GM21515 (cell line): ENCODE results near the gene NUP205.
"Not testable (repeated sequence)": the region's sequence is repeated elsewhere in the genome, so short reads cannot be mapped to it uniquely, and the experiment has no call there.

Experiments used
- ATAC-seq: cut with Tn5 transposase; IDR thresholded peaks from one replicate; pipeline ENCODE4 v1.9.1; 2021; ENCODE audit not compliant: unreplicated experiment

The NUP205 gene

DNA sequence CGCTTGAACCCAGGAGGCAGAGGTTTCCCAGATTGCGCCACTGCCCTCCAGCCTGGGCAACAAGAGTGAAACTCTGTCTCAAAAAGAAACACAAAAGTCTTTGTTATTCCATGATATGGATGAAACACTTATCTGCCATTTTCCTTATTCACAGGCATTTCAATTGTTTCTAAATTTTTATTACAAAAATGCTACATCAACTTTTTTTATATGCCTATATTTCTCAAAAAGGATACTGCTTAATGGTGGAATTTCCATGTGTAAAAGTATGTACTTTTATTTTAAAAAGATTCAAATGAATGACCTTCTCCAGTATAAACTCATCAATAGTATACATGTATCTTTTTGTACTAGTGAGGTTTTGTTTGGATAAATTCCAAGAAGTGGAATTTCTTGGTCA is 62.7 kb downstream of the NUP205 start:
- ATAC-seq: no peak

DNA sequence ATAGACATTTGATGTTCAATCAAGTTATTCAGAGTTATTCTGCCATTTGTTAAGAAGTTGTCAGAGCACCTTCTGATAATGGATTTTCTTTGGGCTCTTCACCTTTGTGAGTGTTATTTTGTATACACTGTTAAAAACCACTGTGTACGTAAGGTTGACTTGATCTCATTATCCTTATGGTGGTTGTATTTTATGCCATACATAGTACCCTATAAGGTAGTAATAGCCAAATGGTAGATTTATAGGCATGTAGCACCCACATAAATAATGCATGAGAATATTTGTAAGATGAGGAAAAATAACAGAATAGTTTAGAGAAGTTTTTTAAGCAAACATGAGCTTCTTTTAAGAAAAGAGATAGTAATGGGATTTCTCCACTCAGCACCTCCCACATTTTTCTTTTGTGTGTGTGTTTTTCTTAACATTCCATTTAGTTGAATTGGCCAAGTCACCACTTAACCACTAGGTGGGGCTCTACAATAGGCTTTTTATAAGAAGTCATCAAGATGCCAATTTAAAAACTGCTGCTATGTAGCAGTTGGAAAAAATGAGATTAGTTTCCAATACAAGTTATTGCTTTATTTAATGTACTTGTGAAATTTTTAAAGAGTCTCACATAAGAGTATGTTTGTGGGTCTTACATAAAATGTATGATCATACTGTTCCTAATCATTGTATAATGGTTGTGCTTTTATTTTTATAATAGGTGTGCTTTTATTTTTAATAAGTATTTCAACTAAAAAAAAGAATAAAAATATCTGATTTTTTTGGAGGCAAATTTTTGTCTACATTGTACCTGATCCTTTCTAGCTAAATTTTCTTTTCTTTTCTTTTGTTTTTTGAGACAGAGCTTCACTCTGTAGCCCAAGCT is 63.5 kb downstream of the NUP205 start:
- no peak for ATAC-seq

DNA sequence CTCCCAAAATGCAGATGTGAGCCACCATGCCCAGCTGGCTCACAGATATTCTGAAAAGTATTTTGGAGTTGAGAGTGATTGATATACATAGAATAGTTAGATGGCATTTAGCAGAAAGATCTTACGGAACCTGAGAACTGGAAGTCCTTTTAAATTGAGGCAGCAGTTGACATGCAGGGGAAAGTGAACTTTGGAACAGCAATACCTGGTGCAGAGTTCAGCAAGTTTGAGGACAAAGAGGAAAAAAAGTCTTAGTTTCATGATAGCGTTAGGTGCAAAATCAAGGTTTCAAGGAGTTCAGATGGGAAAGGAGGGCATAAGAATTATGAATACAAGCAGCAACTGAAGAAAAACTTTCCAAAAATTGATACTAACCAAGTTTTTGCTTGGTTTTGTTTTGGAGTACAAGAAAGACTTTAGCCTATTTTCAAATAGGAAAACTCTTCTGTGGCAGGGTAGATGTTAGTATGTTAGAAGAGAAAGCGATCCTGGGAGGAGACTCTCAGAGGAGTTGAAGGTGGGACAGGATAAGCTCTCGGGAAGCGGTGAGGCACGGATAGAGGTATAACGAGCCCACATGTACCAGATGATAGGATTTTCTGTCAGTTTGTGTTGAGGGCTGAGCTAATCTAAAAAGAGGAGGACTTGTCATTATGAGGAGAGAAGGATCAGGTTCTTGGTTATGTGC is 76.6 kb downstream of the NUP205 start:
- ATAC-seq: no peak

DNA sequence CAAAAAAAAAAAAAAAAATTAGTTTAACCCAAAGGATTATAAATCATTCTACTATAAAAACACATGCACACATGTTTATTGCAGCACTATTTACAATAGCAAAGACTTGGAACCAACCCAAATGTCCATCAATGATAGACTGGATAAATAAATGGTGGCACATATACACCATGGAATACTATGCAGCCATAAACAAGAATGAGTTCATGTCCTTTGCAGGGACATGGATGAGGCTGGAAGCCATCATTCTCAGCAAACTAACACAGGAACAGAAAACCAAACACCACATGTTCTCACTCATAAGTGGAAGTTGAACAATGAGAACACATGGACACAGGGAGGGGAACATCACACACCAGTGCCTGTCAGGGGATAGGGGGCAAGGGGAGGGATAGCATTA is 82.0 kb downstream of the NUP205 start:
- not testable (repeated sequence) for ATAC-seq

DNA sequence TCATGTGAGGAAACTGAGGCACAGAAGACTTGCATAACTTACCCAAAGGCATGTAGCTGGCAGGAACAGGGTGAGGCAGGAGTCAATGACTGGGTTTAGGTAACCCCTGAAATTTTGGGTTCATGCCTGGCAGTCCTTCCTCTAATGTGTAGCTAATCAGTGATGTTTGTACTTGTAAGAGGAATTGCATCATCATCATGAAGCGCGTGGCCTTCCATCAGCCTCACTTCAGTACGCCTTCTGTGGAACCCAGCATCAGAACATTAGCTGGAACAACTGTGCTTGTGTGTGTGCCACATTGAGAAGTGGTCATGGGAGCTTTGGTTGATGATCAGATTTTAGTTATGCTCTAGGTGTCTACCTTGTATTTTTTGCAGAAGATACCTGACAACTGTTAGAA is 86.4 kb downstream of the NUP205 start:
- ATAC-seq: no peak

DNA sequence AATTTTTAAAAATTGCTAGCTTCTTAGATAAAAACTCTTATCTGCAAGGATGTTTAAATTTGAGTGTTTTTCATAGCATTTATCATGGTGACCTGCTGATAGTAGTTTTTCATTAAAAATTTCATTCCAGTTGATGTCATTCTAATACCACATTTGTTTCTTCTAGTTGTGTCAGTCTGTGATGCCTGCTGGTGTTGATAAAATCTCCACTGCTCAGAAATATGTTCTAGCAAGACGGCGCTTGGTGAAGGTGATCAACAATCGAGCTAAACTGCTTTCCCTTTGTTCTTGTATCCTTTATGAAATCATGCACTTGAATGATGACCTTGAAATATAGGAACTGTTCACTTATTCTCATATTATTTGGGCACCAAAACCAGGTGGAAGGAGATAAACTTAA is 87.0 kb downstream of the NUP205 start:
- ATAC-seq: no peak

DNA sequence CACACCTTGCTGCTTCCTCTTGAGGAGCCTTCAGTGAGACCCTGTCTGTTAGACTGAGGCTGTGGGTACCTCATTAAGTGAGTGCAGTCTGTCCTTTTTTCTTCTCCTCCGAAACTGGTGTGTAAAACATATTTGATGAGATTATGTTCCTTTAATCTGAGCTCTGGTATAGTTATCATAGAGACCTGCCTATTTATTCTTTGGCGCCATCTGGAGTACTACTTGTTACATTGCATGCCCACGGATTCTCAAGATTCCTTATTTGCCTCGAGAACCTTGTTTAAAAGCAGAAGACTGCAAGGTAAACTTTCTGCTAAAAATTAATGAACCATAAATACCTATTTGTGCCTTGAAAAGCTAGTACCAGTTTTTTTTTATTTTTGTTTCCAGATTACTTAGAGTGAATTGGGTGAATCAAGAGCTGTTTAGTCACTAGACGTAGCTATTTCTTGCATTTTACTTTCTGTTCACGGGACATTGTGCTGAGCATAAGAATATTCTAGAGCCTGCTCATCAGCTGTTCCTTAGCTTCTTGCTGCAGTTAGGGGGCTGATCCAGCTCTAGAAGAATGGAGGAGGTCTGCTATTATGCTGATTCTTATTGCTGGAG is 87.7 kb downstream of the NUP205 start:
- ATAC-seq: no peak

DNA sequence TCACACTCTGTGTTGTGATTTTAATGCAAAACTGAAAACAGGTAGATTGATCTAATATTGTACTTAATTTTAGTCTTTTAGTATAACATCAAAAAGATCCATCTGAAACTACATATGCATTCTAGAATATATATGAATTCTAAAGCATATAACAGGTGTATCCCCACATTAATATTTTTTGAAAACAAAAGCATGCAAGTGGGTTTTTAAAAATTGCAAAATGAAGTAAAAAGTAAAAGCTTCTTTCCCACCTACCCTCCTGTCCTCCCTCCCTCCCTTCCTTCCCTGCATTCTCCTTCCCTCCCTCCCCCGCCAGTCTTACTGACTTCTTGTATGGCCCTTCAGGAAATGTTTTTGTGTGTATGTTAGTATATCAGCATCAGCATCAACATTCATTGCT is 90.0 kb downstream of the NUP205 start:
- ATAC-seq: no peak

DNA sequence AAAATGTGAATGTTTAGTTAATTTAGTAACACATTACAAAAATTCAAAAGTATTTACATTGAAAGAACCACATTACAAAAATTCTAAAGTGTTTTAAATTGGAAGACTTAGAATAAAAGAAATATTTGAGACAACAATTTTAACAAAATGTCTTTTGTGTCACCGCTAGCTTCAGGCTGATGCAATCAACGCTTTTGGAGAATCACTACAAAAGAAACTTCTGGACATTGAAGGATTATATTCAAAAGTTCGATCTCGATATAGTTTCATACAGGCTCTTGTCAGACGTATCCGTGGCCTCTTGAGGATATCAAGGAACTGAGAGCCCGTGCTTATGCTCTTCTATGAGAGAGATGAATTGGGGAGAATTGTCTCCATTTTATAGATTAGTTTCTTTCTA is 90.5 kb downstream of the NUP205 start:
- no peak for ATAC-seq

DNA sequence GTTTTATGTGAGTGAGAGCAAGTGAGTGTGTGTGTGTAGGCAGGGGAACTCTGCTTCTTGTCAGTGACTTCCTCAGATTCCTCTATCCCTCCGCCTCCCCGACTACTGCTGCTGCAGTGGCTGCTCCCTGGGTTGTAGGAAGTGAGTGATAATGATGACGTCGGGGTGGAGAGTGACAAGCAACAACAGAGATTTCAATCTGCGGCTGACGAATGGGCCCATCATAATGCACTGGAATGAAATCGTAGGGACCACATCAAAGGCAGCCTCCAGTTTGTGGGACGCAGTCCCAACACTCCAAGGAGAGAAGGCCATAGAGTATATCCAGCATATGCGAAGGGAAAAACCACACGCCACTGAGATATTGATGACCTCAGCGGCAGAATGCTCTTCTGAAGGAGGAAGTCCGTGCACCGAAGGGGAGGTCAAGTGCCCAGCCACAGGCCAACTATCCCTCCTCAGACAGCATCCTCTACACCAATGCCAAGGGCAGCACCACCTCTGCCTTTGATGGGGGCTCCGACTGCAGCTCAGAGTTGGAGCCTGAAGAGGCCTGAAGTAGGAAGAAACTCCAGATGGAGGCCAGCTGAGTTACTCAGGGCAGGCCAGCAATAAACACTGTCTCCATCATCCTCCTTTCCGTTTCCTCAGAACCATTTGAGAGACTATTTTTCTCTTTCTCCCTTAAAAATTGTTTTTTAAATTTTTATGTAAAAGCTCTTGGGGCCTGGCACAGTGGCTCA is 93.3 kb downstream of the NUP205 start:
- no peak for ATAC-seq

DNA sequence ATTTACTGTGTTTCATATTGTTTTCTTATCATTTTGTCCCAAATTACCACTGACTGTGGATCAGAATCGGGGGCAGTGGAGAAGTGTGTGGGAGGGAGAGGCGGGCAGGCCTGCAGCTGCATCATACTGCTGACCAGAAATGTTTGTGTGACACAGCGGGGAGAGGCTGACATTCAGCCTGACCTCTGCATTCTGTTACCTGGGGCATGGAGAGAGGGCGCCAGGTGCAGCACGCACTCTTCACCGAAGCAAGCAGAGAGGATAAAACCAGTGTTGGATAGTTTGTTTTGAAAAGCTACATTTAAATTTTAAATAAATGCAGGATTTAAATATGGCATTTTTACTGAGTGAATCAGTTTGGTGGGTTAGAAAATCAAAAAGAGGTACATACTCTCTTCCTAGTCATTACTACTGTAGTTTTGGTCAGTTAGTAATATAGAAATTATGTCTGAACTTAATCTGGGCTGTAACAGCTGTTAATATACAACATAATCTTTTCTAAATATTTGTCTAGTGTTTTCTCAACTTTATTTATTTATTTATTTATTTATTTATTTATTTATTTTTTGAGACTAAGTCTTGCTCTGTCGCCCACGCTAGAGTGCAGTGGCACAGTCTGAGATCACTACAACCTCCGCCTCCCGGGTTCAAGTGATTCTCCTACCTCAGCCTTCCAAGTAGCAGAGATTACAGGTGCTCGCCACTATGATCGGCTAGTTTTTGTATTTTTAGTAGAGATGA is 95.8 kb downstream of the NUP205 start:
- no peak for ATAC-seq

DNA sequence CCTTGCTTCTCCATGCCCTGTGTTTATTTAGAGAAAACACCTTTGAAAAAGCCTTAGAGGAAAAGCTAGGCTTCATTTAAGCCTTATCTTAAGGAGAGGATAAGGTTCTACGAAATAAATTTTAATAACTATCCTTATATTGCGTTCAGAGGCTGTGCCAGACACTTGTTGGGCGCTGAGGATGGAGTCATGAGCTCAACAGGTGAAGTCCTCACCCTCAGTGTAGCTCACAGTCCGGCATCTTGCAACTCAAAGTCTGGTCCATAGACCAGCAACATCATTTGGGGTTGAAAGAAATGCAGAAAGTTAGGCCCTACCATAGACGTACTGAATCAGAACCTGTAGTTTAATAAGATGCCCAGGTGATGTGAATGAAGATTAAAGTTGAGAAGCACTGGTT is 100.8 kb downstream of the NUP205 start:
- no peak for ATAC-seq

DNA sequence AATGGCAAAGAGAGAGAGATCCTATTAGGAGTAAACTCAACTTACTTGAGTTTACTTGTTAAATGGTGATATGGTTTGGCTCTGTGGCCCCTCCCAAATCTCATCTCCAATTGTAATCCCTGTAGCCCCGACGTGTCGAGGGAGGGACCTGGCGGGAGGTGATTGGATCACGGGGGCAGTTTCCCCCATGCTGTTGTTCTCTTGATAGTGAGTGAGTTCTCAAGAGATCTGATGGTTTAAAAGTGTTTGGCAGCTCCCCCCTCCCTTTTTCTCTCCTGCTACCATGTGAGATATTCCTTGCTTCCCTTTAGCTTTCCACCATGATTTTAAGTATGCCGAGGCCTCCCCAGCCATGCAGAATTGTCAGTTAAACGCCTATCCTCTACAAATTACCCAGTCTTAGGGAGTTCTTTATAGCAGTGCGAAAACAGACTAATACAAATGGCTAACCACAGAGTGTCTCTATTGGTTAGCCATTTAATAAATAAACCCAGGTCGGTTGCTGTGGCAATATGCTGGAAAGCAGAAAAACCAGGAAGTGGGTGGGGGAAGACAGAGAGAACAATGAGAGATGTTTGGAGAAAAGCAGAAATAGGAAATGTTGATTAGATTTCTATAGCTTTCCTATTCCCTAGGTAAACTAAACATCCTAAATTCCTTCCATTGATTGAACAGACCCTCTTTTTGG is 101.6 kb downstream of the NUP205 start:
- no peak for ATAC-seq

DNA sequence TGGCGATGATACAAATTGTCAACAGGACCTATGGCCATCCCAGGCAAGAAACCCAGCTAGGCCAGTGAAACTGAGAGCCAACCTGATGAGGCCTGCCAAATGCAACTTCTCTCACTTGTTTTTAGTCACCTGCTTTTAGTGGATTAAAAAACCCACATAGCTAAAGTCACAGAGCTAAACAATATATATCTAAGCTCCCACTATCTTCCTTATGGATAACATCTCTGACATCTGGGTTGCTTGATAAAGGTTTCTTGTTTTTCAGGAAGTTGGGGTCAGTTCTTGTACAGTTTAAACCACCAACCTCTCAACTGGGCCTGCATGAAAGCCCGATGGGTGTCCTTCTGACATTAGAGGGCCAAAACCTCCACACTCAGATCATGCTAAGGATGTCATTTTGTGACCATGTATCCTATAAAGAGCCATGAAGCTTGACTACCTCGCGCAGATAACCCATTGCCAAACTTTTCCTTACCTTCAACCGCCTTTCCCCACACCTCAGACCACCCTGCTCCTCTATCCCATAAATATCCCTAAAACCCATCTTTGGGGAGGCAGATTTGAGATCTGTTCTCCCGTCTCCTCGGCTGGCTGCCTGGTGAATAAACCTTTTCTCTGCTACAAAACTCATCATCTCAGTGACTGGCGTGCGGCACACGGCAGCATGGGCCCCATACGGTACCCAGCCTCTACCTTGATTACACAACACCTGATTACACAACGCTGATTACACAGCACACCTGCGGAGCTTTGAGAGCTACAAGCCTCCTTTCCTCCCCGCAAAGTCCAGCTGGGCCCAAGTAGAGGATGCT is 103.8 kb downstream of the NUP205 start:
- no peak for ATAC-seq

DNA sequence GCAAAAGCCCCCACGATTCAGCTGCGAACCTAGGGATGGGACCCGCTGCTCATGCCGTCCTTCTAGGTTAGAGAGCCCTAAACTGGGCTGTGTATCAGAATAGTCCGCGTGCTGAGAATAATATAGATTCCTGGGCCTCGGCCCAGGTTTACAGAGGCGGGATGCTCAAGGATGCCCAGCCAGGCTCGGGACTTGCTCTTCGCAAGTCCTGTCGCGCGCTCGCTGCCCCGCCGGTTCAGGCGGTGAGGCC is 104.3 kb downstream of the NUP205 start:
- no peak for ATAC-seq

DNA sequence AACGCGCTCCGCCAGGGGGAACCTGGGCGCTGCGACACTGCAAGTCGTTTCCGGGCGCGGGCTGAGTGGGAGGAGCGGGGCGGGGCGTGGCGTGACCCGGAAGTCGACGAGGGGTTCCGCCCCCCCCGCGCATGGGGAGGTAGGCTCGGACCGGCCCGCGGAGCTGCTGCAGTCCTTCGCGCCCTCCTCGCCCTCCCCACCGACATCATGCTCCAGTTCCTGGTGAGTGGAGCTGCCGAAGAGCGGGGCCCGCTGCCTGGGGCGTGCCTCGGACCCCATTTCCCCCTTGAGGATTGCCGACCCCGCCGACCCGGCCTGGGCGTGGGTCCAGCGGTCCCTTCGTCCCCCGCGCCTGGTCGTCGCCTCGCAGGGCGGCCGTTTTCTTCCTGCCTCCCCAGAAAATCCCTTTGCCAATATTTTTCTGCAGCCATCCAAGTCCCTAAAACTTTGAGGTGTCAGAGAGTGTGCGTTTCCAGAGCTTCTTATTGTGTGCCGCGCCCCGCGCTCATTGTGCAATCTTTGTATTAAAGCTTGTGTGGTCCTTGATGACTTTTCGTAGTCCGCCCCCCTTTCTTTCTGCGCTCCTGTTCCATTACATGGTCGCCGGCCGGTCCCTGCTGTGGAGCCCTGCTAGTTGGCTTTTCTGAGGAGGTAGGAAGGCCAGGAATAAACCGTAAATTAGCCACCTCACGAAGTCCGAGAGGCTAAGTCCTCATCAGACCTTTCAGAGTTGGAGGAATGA is 104.8 kb downstream of the NUP205 start, which contains the start of gene STMP1:
Gene STMP1 (plus strand): TSS at position 142 of the 742 bp plus-strand sequence.
- peak; percentile 95 for ATAC-seq

DNA sequence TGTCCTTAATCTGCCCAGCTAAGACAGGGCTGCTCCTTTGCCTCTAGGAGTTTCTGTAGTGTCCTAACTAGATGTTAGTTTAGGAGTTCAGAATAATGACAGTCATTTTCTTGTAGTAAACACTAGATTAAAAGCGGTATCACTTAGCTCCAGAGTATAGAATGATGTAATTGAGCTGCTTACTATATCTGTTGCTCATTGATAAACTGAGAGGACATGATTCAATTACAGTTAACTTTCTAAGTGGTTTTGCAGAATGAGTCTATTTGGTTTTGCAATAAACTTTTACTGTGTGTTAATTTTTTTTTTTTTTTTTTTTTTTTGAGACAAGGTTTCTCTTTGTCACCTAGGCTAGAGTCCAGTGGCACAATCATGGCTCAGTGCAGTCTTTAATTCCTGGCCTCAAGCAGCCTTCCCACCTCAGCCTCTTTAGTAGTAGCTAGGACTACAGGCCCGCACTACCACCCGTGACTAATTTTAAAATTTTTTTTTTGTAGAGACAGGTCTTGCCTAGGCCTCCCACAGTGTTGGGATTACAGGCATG is 106.4 kb downstream of the NUP205 start:
- ATAC-seq: no peak

DNA sequence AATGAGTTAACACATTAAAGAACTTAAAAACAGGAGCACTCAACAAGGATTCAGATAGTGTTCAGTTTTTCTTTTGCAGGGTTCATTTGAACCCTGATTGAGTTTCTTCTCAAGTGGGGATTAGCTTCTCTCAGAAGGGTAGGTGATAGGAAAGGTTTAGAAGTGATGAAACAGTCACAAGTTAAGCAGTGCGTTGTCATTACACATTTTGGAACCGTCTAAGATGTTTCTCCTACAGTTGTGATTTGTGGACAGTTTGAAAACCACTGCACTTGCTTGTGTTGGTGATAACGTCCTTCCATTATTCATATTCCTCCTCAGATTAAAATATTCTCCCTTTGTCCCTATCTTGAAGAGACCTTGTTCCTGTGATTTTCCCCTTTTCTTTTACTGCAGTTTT is 107.3 kb downstream of the NUP205 start:
- no peak for ATAC-seq

DNA sequence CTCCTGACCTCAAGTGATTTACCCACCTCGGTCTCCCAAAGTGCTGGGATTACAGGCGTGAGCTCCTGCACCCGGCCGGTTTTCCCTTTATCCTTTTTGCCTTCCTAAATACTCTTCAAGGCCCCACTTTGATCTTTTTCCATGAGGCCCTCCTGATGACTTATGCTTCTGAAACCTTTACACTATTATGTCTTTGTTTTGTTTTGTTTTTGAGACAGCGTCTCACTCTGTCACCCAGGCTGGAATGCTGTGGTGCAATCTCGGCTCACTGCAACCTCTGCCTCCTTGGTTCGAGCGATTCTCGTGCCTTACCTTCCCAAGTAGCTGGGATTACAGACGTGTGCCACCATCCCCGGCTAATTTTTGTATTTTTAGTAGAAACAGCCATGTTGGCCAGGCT is 108.4 kb downstream of the NUP205 start:
- no peak for ATAC-seq
